ENCODE results near the gene F13A1. TPM values are rescaled to one million over a fixed set of nuclear protein-coding genes. Genes with fewer than 3 reads are reported as not detected.
"Not testable (repeated sequence)": the region's sequence is repeated elsewhere in the genome, so short reads cannot be mapped to it uniquely, and the experiment has no call there.

F13A1 gene
- total RNA-seq, 1 donor, result not detected

DNA sequence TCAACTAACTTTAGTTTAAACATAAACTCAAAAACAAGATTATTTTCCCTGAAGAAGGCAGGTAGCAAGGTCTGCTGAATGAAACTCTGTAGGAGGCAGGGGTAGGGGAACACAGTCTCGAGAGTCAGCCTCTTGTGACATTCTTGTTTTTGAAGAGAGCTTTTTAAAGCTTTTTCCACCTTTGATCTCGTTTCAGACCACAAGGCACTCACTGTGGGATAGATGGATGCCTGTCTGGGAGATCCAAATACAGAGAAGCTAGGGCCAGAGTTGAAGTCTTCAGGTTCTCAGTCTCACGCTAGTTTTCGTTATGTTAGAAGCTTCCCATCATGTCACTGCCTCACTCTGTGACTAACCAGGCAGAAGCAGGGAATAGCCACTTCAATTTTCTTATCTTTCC, 14.9 kb downstream of the F13A1 start:
- no peak overlapping the region for H3K4me3 ChIP-seq (ENCODE audit: low read depth, low read length)
- no peak for DNase-seq (ENCODE audit: low read depth)
- TF ChIP-seq, protein P1, sequence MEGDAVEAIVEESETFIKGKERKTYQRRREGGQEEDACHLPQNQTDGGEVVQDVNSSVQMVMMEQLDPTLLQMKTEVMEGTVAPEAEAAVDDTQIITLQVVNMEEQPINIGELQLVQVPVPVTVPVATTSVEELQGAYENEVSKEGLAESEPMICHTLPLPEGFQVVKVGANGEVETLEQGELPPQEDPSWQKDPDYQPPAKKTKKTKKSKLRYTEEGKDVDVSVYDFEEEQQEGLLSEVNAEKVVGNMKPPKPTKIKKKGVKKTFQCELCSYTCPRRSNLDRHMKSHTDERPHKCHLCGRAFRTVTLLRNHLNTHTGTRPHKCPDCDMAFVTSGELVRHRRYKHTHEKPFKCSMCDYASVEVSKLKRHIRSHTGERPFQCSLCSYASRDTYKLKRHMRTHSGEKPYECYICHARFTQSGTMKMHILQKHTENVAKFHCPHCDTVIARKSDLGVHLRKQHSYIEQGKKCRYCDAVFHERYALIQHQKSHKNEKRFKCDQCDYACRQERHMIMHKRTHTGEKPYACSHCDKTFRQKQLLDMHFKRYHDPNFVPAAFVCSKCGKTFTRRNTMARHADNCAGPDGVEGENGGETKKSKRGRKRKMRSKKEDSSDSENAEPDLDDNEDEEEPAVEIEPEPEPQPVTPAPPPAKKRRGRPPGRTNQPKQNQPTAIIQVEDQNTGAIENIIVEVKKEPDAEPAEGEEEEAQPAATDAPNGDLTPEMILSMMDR (IDR thresholded peaks at IDR 0.05; ENCODE audit: insufficient read depth, low read length), result no peak

- not testable (repeated sequence) for DNase-seq (ENCODE audit: low read depth); H3K4me3 ChIP-seq (ENCODE audit: low read depth, low read length)
Measured at GRCh38 chr6:6300383-6300782, 20.1 kb downstream of the F13A1 start.

DNA sequence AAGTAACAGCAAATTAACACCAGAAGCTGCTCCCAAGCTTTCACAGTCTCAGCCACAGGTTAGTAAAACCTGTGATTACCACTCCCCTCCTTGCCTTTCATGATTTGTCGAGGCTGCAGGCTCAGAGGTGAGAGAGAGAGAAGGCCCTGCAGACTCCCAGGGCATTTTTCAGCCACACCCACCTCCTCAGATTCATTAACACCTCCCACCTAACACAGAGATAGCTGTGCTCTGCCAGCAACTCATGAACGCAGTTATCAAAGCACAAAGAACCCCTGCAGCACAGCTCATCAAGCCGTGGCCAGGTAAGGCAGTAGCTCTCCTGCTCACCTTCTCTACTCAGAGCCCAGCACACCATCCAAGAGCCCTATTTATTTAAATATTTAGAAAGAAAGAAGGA, 27.1 kb downstream of the F13A1 start:
- no peak for DNase-seq (ENCODE audit: low read depth)
- TF ChIP-seq, protein P1 (IDR thresholded peaks at IDR 0.05; ENCODE audit: insufficient read depth, low read length), result no peak
- no peak overlapping the region for H3K4me3 ChIP-seq (ENCODE audit: low read depth, low read length)

- no peak for DNase-seq (ENCODE audit: low read depth)
- H3K4me3 ChIP-seq (ENCODE audit: low read depth, low read length), result no peak overlapping the region
- TF ChIP-seq, protein P1 (IDR thresholded peaks at IDR 0.05; ENCODE audit: insufficient read depth, low read length), result no peak
Measured at GRCh38 chr6:6287415-6287814, 33.0 kb downstream of the F13A1 start.

DNA sequence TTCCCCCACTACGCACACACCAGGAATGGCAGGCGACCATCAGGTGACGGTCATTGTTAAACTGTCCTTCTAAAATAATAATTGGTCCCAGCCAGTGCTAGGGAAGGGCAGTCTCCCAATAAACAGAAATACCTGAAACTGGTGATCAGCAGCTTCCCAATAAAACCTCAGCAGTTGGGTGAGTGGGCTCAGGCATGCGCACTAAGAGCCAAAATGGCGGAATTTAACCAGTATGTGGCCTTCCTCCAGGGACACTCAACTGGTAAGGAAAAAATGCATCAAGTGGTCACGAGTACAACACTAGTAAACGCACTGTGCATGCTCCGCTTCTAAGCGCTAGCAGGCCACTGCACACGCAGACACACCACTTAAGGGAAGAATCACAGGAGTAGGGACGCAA, 34.8 kb downstream of the F13A1 start:
- H3K4me3 ChIP-seq (ENCODE audit: low read depth, low read length), result no peak overlapping the region
- DNase-seq (ENCODE audit: low read depth), result no peak
- TF ChIP-seq, protein P1 (IDR thresholded peaks at IDR 0.05; ENCODE audit: insufficient read depth, low read length), result no peak

GRCh38 chr6:6284221-6284966, 36.1 kb downstream of the F13A1 start:
- DNase-seq (ENCODE audit: low read depth), result no peak
- H3K4me3 ChIP-seq (ENCODE audit: low read depth, low read length), result no peak overlapping the region
- TF ChIP-seq, protein P1 (IDR thresholded peaks at IDR 0.05; ENCODE audit: insufficient read depth, low read length), result no peak

GRCh38 chr6:6283746-6284145, 36.7 kb downstream of the F13A1 start:
- TF ChIP-seq, protein P1 (IDR thresholded peaks at IDR 0.05; ENCODE audit: insufficient read depth, low read length), result no peak
- no peak overlapping the region for H3K4me3 ChIP-seq (ENCODE audit: low read depth, low read length)
- no peak for DNase-seq (ENCODE audit: low read depth)

All from fibroblast of the aortic adventitia (primary cell).